Peyer's patch (tissue), 4 donors: Measurements from ENCODE around the gene KIAA0586. TPM values are rescaled to one million over a fixed set of nuclear protein-coding genes. Genes with fewer than 3 reads are reported as not detected.
"Not testable (repeated sequence)": the region's sequence is repeated elsewhere in the genome, so short reads cannot be mapped to it uniquely, and the experiment has no call there.

ENCODE experiments used
- DNase-seq, 3 donors: peaks; one replicate each; pipeline ENCODE4 v3.0.0-alpha.2; 2017 to 2019
- H3K27ac ChIP-seq, 4 donors: fragments of 200-600 bp; sonication (generic); one replicate each; pipeline ENCODE4 v1.5.1; 2016 to 2019
- H3K27me3 ChIP-seq, 2 donors: fragments of 200-600 bp; sonication (generic); one replicate each; pipeline ENCODE4 v1.5.1; 2019
- H3K36me3 ChIP-seq, 3 donors: fragments of 200-600 bp; sonication (generic); one replicate each; pipeline ENCODE4 v1.5.1; 2016 to 2019
- H3K4me1 ChIP-seq, 4 donors: fragments of 200-600 bp; sonication (generic); one replicate each; pipeline ENCODE4 v1.5.1; 2016 to 2019
- H3K4me3 ChIP-seq, 4 donors: fragments of 200-600 bp; sonication (generic); 1 replicate in 3 of 4; 2 replicates in 1 of 4; pipeline ENCODE4 v1.5.1; 2016 to 2019; ENCODE audit warnings: mild to moderate bottlenecking in 1 of 4
- H3K9me3 ChIP-seq, 4 donors: fragments of 200-600 bp; sonication (generic); one replicate each; pipeline ENCODE4 v1.5.1; 2016 to 2019; ENCODE audit warnings: mild to moderate bottlenecking in 1 of 4
- POLR2A ChIP-seq, 2 donors: fragments of 450-650 bp; IDR thresholded peaks; one replicate each; pipeline ENCODE4 v1.5.1; 2017; ENCODE audit warnings: antibody characterized with exemption in 2 of 2, mild to moderate bottlenecking in 2 of 2, moderate library complexity in 2 of 2
- total RNA-seq, 4 donors: library from RNA; depleted of rRNA; stranded (reverse); fragments of >200 nt; gene quantifications; one replicate each; pipeline ENCODE4 v1.1.0, GENCODE V29; 2016
- TF ChIP-seq, protein P1 (sequence below), 6 experiments: fragments of 450-650 bp in 4 of 6; fragments of 200-600 bp in 2 of 6; sonication (generic) in 1 of 6; IDR thresholded peaks; one replicate each; pipeline ENCODE4 v1.5.1; 2017 to 2019; ENCODE audit warnings: antibody characterized with exemption in 6 of 6, mild to moderate bottlenecking in 3 of 6, moderate library complexity in 1 of 6

KIAA0586 gene
- total RNA-seq, 4 donors from 2014 or later: 11.7 to 22.3 (median 19.3) TPM

DNA sequence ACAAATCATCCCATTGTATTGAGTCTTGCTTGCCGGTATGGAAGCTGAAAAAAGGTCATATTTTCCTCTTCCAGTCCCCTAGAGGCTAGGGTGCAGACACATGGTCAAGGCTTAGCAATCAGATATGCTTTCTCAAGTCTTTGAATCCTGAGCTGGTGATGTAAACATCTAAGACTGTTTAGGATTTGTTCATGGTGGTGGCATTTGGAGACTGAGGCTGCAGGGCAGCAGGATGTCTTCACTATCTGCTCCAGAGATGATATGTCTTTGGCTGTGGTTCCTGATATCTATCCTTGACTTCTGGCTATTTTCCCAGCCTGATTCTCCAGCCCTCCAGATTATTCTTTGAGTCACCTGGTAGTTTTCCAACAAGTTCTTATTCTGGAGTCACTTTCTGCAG, 159.8 kb downstream of the KIAA0586 start:
- Histone ChIP-seq H3K36me3 (no peaks in the 10 kb centered on the region), H3K27ac (no peak overlapping the region), H3K4me3 (no peak overlapping the region), H3K4me1 (no peaks in the 10 kb centered on the region), H3K27me3 (no peaks in the 10 kb centered on the region), H3K9me3 (no peaks in the 10 kb centered on the region)
- no peak for TF ChIP-seq POLR2A (IDR thresholded peaks at IDR 0.05)
- TF ChIP-seq, protein P1, sequence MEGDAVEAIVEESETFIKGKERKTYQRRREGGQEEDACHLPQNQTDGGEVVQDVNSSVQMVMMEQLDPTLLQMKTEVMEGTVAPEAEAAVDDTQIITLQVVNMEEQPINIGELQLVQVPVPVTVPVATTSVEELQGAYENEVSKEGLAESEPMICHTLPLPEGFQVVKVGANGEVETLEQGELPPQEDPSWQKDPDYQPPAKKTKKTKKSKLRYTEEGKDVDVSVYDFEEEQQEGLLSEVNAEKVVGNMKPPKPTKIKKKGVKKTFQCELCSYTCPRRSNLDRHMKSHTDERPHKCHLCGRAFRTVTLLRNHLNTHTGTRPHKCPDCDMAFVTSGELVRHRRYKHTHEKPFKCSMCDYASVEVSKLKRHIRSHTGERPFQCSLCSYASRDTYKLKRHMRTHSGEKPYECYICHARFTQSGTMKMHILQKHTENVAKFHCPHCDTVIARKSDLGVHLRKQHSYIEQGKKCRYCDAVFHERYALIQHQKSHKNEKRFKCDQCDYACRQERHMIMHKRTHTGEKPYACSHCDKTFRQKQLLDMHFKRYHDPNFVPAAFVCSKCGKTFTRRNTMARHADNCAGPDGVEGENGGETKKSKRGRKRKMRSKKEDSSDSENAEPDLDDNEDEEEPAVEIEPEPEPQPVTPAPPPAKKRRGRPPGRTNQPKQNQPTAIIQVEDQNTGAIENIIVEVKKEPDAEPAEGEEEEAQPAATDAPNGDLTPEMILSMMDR (IDR thresholded peaks at IDR 0.05): no peak
- DNase-seq: no peak

DNA sequence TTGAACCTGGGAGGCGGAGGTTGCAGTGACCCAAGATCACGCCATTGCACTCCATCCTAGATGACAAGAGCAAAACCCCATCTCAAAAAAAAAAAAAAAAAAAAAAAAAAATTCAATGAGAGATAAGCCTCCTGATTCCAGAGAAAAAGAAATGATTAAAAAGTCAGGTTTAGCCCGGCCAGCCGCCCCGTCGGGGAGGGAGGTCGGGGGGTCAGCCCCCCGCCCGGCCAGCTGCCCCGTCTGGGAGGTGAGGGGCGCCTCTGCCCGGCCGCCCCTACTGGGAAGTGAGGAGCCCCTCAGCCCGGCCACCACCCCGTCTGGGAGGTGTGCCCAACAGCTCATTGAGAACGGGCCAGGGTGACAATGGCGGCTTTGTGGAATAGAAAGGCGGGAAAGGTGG, 160.8 kb downstream of the KIAA0586 start:
- not testable (repeated sequence) for H3K36me3 ChIP-seq, H3K27ac ChIP-seq

DNA sequence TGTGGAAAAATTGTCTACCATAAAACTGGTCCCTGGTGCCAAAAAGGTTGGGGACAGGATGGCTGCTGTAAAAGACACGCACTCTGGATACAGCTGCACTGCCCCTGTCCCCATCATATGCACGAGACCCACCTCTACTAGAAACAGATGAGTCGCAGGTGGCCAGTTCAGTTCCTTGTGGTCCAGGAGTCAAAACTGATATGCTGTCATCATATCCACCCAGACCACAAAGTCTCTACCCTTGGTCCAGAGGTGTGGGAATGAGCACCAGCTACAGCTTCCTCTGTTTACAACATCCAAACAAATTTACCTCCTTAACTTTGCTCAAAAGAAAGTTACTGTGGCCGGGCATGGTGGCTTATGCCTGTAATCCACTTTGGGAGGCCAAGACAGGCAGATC, 166.5 kb downstream of the KIAA0586 start:
- no peak for DNase-seq
- no peak for TF ChIP-seq POLR2A (IDR thresholded peaks at IDR 0.05)
- TF ChIP-seq, protein P1 (IDR thresholded peaks at IDR 0.05): no peak
- no peaks in the 10 kb centered on the region for H3K27me3 ChIP-seq
- H3K36me3 ChIP-seq: no peaks in the 10 kb centered on the region
- H3K27ac ChIP-seq: no peak overlapping the region
- H3K4me3 ChIP-seq: no peak overlapping the region
- H3K9me3 ChIP-seq: no peaks in the 10 kb centered on the region
- H3K4me1 ChIP-seq: no peaks in the 10 kb centered on the region

More for the DNA sequence above, 160.8 kb downstream of the KIAA0586 start:
- DNase-seq, H3K4me1 ChIP-seq, H3K4me3 ChIP-seq, H3K9me3 ChIP-seq, H3K27me3 ChIP-seq: not testable (repeated sequence)

DNA sequence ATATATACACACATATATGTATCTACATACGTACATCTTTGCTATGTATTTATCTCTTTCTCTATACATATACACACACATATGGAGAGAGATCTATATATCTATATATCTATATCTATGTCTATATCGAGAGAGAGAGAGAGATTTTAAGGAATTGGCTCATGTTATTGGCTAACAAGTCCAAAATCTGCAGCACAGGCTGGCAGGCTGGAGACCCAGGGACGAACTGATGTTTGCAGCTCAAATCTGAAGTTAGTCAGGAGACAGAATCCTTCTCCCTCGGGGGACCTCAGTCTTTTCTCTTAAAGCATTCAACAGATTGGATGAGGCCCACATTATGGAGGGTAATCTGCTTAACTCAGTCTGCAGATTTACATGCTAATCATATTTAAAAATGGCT, 169.5 kb downstream of the KIAA0586 start:
- Histone ChIP-seq H3K36me3 (no peaks in the 10 kb centered on the region), H3K27me3 (no peaks in the 10 kb centered on the region), H3K27ac (no peak overlapping the region), H3K9me3 (no peaks in the 10 kb centered on the region), H3K4me1 (no peaks in the 10 kb centered on the region), H3K4me3 (no peak overlapping the region)
- TF ChIP-seq, protein P1 (IDR thresholded peaks at IDR 0.05): no peak
- TF ChIP-seq POLR2A (IDR thresholded peaks at IDR 0.05): no peak
- no peak for DNase-seq

DNA sequence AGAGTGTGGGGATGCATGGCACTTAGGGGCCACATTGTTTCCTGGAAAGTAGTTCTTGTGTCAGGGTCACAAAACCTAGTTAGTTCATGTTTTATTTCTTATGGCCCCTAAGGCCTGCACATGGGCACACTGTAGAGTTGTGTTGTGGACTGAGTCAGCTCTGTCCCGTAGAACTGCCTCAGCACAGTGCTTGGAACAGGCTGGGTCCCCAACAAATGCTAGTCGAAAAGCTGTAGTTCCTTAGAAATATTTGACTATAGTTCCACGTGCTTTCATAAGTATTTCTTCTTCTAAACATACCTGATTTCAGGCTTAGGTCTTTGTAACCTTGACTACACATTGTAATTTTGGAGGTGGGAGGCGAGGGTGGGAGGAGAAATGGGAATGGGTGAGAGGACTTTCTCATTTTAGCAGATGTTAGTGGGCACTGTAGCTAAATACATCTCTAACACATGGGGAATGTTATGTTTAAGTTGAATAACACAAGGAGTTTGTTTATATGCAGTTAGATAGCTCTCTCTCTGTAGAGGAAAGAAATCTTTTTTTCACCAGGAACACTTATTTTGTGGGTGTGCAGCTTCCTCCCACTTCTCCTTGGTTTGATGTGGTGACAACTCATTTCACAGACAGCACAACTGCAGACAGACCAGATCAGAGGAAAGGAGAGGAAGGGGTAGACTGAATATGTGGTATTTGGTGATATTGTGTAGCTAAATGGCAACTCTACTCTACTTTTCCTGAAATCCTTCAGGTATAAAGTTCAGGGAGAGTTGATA, 170.7 kb downstream of the KIAA0586 start:
- no peaks in the 10 kb centered on the region for H3K4me1 ChIP-seq
- no peak for DNase-seq
- H3K9me3 ChIP-seq: no peaks in the 10 kb centered on the region
- H3K27me3 ChIP-seq: no peaks in the 10 kb centered on the region
- H3K27ac ChIP-seq: no peak overlapping the region
- H3K36me3 ChIP-seq: no peaks in the 10 kb centered on the region
- H3K4me3 ChIP-seq: no peak overlapping the region
- TF ChIP-seq, protein P1 (IDR thresholded peaks at IDR 0.05): no peak
- TF ChIP-seq POLR2A (IDR thresholded peaks at IDR 0.05): no peak

DNA sequence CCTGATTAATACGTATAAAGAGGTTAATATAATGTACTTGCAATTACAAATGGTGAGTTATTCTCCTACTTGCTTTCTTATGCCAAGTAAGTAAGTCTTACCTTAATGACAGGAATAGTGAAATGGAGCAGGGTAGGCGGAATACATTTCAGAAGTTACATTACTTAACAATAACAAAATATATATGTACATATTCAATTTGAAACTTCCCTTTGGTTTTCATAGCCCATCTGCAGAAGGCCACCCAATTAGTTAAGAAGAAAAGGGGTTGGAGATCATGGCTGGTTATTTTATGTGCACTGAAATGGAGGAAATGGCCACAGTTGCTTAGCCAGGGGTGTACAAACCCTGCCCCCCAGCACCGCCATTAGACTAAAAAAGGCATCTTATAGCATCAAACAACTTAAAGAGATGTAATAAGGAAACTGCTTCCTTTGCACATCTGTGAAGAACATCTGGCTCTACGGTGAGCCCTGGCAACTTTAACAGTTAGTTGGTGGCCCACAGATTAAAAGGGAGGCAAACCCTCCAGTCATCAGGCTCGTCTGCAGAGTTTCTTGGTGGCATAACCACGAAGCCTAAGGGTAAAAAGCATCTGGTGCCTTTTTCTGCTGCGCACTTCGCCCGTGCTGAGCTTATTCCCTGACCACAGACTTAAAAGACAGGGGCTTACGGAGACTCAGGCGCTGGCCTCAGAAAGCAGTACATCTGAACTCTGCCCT, 171.4 kb downstream of the KIAA0586 start:
- no peaks in the 10 kb centered on the region for H3K36me3 ChIP-seq
- no peak overlapping the region for H3K27ac ChIP-seq
- no peak overlapping the region for H3K4me3 ChIP-seq
- no peaks in the 10 kb centered on the region for H3K4me1 ChIP-seq
- H3K9me3 ChIP-seq: no peaks in the 10 kb centered on the region
- DNase-seq: no peak
- H3K27me3 ChIP-seq: no peaks in the 10 kb centered on the region
- TF ChIP-seq, protein P1 (IDR thresholded peaks at IDR 0.05): no peak
- no peak for TF ChIP-seq POLR2A (IDR thresholded peaks at IDR 0.05)
